Keratinocyte (primary cell): Measurements from ENCODE around the gene ACAD9. TPM values are rescaled to one million over a fixed set of nuclear protein-coding genes. Genes with fewer than 3 reads are reported as not detected.
"Not testable (repeated sequence)": the region's sequence is repeated elsewhere in the genome, so short reads cannot be mapped to it uniquely, and the experiment has no call there.

Source experiments
- DNase-seq: peaks from one replicate; pipeline ENCODE4 v3.0.0-alpha.2; 2011; ENCODE audit warnings: low read depth, missing footprints, low spot score
- FAIRE-seq: peaks from 2 replicates; lab custom pipeline; 2011; peaks lifted over from hg19 to GRCh38; lab: Jason Lieb, UNC
- H2AFZ ChIP-seq: 2 replicates; pipeline ENCODE4 v1.6.0; 2012; ENCODE audit warnings: low read length, control low read depth, inconsistent platforms; ENCODE audit not compliant: control insufficient read depth
- H3K27ac ChIP-seq: 2 replicates; pipeline ENCODE4 v1.5.1; 2011; ENCODE audit warnings: low read length; ENCODE audit not compliant: control insufficient read depth, insufficient read depth
- H3K27me3 ChIP-seq: 3 replicates; pipeline ENCODE4 v1.6.0; 2011; ENCODE audit warnings: low read length; ENCODE audit not compliant: control insufficient read depth, insufficient read depth; ENCODE audit errors: extremely low read depth
- H3K36me3 ChIP-seq, 2 experiments: 2 replicates in 1 of 2; 3 replicates in 1 of 2; pipeline ENCODE4 v1.5.1; 2011; ENCODE audit warnings: low read length in 2 of 2, mild to moderate bottlenecking in 1 of 2; ENCODE audit not compliant: control insufficient read depth in 2 of 2, insufficient read depth in 2 of 2; ENCODE audit errors: extremely low read depth in 1 of 2
- H3K4me1 ChIP-seq: 3 replicates; pipeline ENCODE4 v1.5.1; 2011; ENCODE audit warnings: low read length; ENCODE audit not compliant: control insufficient read depth, insufficient read depth; ENCODE audit errors: extremely low read depth
- H3K4me2 ChIP-seq: 3 replicates; pipeline ENCODE4 v1.6.0; 2011; ENCODE audit warnings: low read depth, low read length; ENCODE audit not compliant: control insufficient read depth, insufficient read depth; ENCODE audit errors: extremely low read depth
- H3K4me3 ChIP-seq, 3 experiments: fragments of 200-600 bp in 1 of 3; sonication (generic) in 1 of 3; 2 replicates in 2 of 3; 3 replicates in 1 of 3; pipeline ENCODE4 v1.5.1; 2011 to 2016; ENCODE audit warnings: low read length in 3 of 3, mild to moderate bottlenecking in 3 of 3, control low read depth in 2 of 3, inconsistent platforms in 1 of 3, low read depth in 1 of 3, mixed read lengths in 1 of 3, mixed run types in 1 of 3, moderate library complexity in 1 of 3; ENCODE audit not compliant: control insufficient read depth in 2 of 3, insufficient read depth in 2 of 3; ENCODE audit errors: extremely low read depth in 1 of 3
- H3K79me2 ChIP-seq: 2 replicates; pipeline ENCODE4 v1.6.0; 2012; ENCODE audit warnings: low read length; ENCODE audit not compliant: control insufficient read depth, insufficient read depth
- H3K9ac ChIP-seq: 3 replicates; pipeline ENCODE4 v1.6.0; 2011; ENCODE audit warnings: low read length; ENCODE audit not compliant: control insufficient read depth, insufficient read depth; ENCODE audit errors: extremely low read depth
- H3K9me1 ChIP-seq: 3 replicates; pipeline ENCODE4 v1.6.0; 2011; ENCODE audit warnings: low read length; ENCODE audit not compliant: control insufficient read depth, insufficient read depth; ENCODE audit errors: extremely low read depth
- H3K9me3 ChIP-seq: 2 replicates; pipeline ENCODE4 v1.5.1; 2012; ENCODE audit warnings: low read depth, low read length; ENCODE audit not compliant: control insufficient read depth
- H4K20me1 ChIP-seq: 3 replicates; pipeline ENCODE4 v1.6.0; 2011; ENCODE audit warnings: low read length; ENCODE audit not compliant: control insufficient read depth, insufficient read depth; ENCODE audit errors: extremely low read depth
- EZH2 ChIP-seq: IDR thresholded peaks from one replicate; pipeline ENCODE4 v1.6.1; 2012; ENCODE audit warnings: inconsistent platforms, mild to moderate bottlenecking, low read length, moderate library complexity
- dilution Hi-C: fragments of 300-500 bp; cut with MboI; formaldehyde crosslinking; loops from one replicate; pipeline ENCODE4 v1.7.0; 2020; ENCODE audit warnings: low sequenced_read_pairs; ENCODE audit not compliant: extremely low pct_ligation_motif_present
- polyA minus RNA-seq, 3 experiments: library from RNA; depleted of rRNA, polyadenylated mRNA; stranded (reverse); fragments of >200 nt; gene quantifications; 1 replicate in 1 of 3; 2 replicates in 1 of 3; 3 replicates in 1 of 3; pipeline ENCODE4 v1.2.3, GENCODE V29; 2011
- polyA plus RNA-seq, 5 experiments: library from polyadenylated mRNA; depleted of rRNA in 3 of 5; stranded (reverse) in 3 of 5; stranded (forward) in 1 of 5; unstranded in 1 of 5; fragments of >200 nt; gene quantifications; 1 replicate in 1 of 5; 2 replicates in 3 of 5; 3 replicates in 1 of 5; pipeline versions ENCODE4 v1.2.1 to v1.2.3, GENCODE V29; 2011 to 2012; ENCODE audit warnings: missing spikeins in 2 of 5, low read depth in 1 of 5, low replicate concordance in 1 of 5
- TF ChIP-seq, protein P1 (sequence below), 3 experiments: IDR thresholded peaks in 1 of 3; conservative IDR thresholded peaks in 1 of 3; optimal IDR thresholded peaks in 1 of 3; 2 replicates in 2 of 3; 3 replicates in 1 of 3; pipeline versions ENCODE3 to v1.5.1; 2011; ENCODE audit warnings: low read length in 3 of 3, mild to moderate bottlenecking in 3 of 3, moderate library complexity in 2 of 3, control low read depth in 1 of 3, inconsistent platforms in 1 of 3; ENCODE audit not compliant: insufficient read depth in 2 of 3; ENCODE audit errors: extremely low read depth in 1 of 3

The ACAD9 gene
- polyA plus RNA-seq (33.7 to 40.5 TPM (median 36.6 TPM) in 3 replicates), polyA minus RNA-seq (40.5 to 52.4 TPM (median 45.2 TPM) in 3 replicates)
- polyA plus RNA-seq (2011; ENCODE audit: low read depth): 11.3 TPM
- 25.6 and 34.1 TPM in 2 replicates for polyA plus RNA-seq (2011; cell fraction: cytosol; rRNA removed)
- polyA plus RNA-seq (2011; cell fraction: nucleus; rRNA removed): 54.9 and 63.9 TPM in 2 replicates
- polyA plus RNA-seq (2012; ENCODE audit: low replicate concordance): 22.0 and 30.9 TPM in 2 replicates
- polyA minus RNA-seq (2011; cell fraction: cytosol; rRNA and poly(A)+ RNA removed): 33.0 TPM
- polyA minus RNA-seq (2011; cell fraction: nucleus; rRNA and poly(A)+ RNA removed): 31.7 and 36.1 TPM in 2 replicates

DNA sequence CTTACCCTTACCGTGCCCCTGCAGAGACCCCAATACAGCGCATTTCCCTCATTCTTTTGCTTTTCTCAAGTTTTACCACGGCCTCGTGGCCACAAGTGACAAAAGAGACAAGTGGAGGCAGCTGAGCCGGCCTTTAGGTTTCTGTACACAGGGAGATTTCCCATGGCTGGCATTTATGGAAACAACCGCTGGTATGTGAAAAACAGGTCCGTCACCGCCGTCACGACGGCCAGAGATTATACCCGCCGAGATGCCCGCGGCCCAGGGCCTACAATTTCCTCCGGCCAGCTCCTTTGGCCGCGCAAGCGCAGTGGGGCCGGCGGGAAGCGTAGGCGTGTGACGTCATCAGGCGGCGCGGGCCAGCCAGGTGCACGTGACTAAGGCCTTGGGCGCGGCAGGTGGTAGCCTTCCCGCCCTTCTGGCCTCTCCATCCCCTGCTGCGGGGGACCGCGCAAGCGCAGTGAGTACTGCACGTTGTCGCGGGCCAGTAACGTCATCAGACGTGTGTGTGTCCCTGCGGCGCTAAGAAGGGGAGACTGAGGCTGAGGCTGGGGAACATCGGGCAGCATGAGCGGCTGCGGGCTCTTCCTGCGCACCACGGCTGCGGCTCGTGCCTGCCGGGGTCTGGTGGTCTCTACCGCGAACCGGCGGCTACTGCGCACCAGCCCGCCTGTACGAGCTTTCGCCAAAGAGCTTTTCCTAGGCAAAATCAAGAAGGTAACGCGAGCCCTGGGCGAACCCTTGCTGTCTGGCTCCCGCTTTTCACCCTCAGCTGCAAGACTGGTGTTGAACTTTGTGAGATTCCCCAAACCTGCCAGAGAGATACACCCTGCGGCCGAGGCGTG lies at the start of gene ACAD9:
Gene ACAD9 (plus strand): TSS at position 496 of the 845 bp plus-strand sequence. CDS start 72 bp downstream, at position 568.
- H3K9me3 ChIP-seq: no peaks in the 10 kb centered on the region
- H3K4me2 ChIP-seq: peak within 1 kb of the TSS; percentile 95
- H2AFZ ChIP-seq: peak within 1 kb of the TSS; percentile 93
- H3K9me1 ChIP-seq: peaks cover 6% of the 10 kb centered on the region
- DNase-seq: peak; percentile 93
- dilution Hi-C loops: no loop called here
- H3K9ac ChIP-seq: peak within 1 kb of the TSS; percentile 100
- peaks cover 58% of the 10 kb centered on the region for H3K79me2 ChIP-seq
- peaks cover 3 to 15% of the 10 kb centered on the region in 2 experiments for H3K36me3 ChIP-seq
- peaks cover 3% of the 10 kb centered on the region for H4K20me1 ChIP-seq
- H3K27me3 ChIP-seq: no peaks in the 10 kb centered on the region
- H3K27ac ChIP-seq: peak within 1 kb of the TSS; percentile 99
- FAIRE-seq: peak; percentile 73
- H3K4me1 ChIP-seq: peaks cover 25% of the 10 kb centered on the region
- peak within 1 kb of the TSS; percentile 72 to 99 (median 89) for H3K4me3 ChIP-seq
- TF ChIP-seq, protein P1, sequence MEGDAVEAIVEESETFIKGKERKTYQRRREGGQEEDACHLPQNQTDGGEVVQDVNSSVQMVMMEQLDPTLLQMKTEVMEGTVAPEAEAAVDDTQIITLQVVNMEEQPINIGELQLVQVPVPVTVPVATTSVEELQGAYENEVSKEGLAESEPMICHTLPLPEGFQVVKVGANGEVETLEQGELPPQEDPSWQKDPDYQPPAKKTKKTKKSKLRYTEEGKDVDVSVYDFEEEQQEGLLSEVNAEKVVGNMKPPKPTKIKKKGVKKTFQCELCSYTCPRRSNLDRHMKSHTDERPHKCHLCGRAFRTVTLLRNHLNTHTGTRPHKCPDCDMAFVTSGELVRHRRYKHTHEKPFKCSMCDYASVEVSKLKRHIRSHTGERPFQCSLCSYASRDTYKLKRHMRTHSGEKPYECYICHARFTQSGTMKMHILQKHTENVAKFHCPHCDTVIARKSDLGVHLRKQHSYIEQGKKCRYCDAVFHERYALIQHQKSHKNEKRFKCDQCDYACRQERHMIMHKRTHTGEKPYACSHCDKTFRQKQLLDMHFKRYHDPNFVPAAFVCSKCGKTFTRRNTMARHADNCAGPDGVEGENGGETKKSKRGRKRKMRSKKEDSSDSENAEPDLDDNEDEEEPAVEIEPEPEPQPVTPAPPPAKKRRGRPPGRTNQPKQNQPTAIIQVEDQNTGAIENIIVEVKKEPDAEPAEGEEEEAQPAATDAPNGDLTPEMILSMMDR (optimal IDR thresholded peaks at IDR 0.05 in 1 of 3, IDR thresholded peaks at IDR 0.05 in 1 of 3, conservative IDR thresholded peaks at IDR 0.05 in 1 of 3; ENCODE audit: extremely low read depth in 1 of 3, insufficient read depth in 2 of 3, low read length in 3 of 3): no peak
- TF ChIP-seq EZH2: no peak

DNA sequence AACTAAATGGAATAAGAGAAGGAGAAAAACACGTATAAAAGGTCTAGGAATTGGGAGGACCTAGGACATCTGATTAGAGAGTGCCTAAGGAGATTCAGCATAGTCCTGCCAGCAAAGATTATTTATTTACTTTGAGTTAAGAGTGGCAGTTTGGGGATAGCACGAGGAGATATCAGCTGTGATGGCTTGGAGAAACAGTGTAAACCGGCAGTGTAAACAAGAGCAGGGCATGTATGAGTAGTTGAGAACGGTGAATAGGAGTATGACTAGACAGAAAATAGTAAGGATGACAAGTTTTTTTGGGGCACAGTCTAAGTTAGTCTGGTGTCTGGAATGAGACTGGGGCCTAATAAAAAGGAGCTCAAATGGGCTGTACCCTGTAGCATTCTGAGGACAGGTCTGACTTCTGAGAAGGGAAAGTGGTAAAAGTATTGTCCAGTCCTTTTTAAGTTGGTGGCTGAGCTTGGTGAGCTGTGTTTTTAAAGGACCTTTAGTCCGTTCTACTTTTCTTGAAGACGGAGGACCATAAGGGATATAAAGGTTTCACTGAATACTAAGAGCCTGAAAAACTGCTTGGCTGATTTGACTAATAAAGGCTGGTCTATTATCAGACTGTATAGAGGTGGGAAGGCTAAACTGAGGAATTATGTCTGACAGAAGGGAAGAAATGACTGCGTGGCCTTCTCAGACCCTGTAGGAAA lies 49.3 kb upstream of the ACAD9 start:
- dilution Hi-C loops, FAIRE-seq: not testable (repeated sequence)

DNA sequence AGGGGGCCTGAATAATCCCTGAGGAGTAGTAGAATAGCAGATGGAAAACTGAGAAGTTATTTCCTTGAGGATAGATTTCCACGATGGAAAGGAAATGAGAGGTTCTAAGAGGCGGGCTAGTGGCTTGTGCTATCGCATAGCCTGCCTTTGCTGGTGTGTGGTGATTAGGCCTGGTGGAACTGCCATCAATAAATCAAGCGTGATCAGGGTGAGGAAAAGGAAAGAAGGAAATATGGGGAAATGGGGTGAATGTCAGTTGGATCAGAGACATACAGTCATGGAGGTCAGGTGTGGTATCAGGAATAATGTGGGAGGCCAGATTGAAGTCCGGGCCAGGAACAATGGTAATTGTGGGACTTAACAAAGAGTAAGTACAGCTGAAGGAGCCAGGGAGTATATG lies 48.7 kb upstream of the ACAD9 start:
- H3K36me3 ChIP-seq, H3K79me2 ChIP-seq, H3K27me3 ChIP-seq, H3K9ac ChIP-seq, FAIRE-seq, dilution Hi-C loops, DNase-seq, H3K27ac ChIP-seq, H3K4me2 ChIP-seq, H4K20me1 ChIP-seq, H3K9me1 ChIP-seq, H2AFZ ChIP-seq, H3K4me1 ChIP-seq, H3K4me3 ChIP-seq, H3K9me3 ChIP-seq: not testable (repeated sequence)

More for the DNA sequence above, 49.3 kb upstream of the ACAD9 start:
- H4K20me1 ChIP-seq, H2AFZ ChIP-seq, H3K9me3 ChIP-seq, H3K27me3 ChIP-seq, DNase-seq, H3K9ac ChIP-seq, H3K36me3 ChIP-seq, H3K4me2 ChIP-seq, H3K9me1 ChIP-seq, H3K4me3 ChIP-seq, H3K27ac ChIP-seq, H3K79me2 ChIP-seq, H3K4me1 ChIP-seq: not testable (repeated sequence)

DNA sequence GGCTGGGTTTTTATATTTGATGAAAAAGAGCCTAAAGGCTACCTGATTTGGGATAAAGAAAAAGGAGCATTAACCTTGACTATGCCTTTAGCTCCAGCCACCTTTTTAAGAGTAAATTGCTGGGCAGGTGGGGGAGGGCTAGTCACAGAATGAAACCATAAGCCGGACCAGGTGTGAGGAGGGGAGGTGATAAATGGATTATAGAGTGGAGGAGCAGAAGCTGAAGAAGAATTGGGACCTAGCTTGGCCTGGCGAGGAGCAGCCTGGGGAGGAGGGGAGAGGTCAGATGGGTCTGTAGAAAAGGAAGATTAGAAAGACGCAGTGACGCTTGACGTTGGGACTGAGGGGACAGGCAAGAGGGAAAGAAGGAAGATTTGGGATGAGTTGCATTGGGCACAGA lies 46.4 kb upstream of the ACAD9 start:
- H3K79me2 ChIP-seq, FAIRE-seq, H4K20me1 ChIP-seq, DNase-seq, H3K9me1 ChIP-seq, H3K27me3 ChIP-seq, H3K4me1 ChIP-seq, H3K9ac ChIP-seq, H3K4me2 ChIP-seq, H3K4me3 ChIP-seq, H3K9me3 ChIP-seq, H3K27ac ChIP-seq, H2AFZ ChIP-seq, dilution Hi-C loops, H3K36me3 ChIP-seq: not testable (repeated sequence)
